HepG2 (cell line): ENCODE results near the gene SLC22A23. TPM values are rescaled to one million over a fixed set of nuclear protein-coding genes. Genes with fewer than 3 reads are reported as not detected.

Experiments used
- AHR ChIP-seq: IDR thresholded peaks from 2 replicates; pipeline ENCODE4 v1.6.1; 2018; ENCODE audit warnings: missing genetic modification reagents, missing compliant biosample characterization
- ATF4 ChIP-seq, 2 experiments: fragments of 450-650 bp in 1 of 2; sonication (generic) in 1 of 2; formaldehyde crosslinking; IDR thresholded peaks; 2 replicates each; pipeline versions ENCODE4 v1.5.0 to v1.8.0; 2020 to 2022; ENCODE audit warnings: mild to moderate bottlenecking in 1 of 2, missing genetic modification reagents in 1 of 2
- CREM ChIP-seq, 2 experiments: sonication (generic) in 1 of 2; formaldehyde crosslinking in 1 of 2; IDR thresholded peaks; 2 replicates each; pipeline versions ENCODE4 v1.4.0 to v1.6.1; 2016 to 2020; ENCODE audit warnings: antibody characterized with exemption in 1 of 2, mild to moderate bottlenecking in 1 of 2, missing genetic modification reagents in 1 of 2
- ELF1 ChIP-seq: sonication (generic); formaldehyde crosslinking; IDR thresholded peaks from 2 replicates; pipeline ENCODE4 v1.4.0; 2020; ENCODE audit warnings: missing genetic modification reagents
- FIP1L1 ChIP-seq: fragments of 200-400 bp; formaldehyde crosslinking; IDR thresholded peaks from 2 replicates; pipeline ENCODE4 v1.6.1; 2018; ENCODE audit warnings: low read depth, mild to moderate bottlenecking, low read length, moderate library complexity, borderline replicate concordance; ENCODE audit not compliant: insufficient read depth
- FOXA1 ChIP-seq, 2 experiments: fragments of 450-650 bp in 1 of 2; sonication (generic) in 1 of 2; formaldehyde crosslinking in 1 of 2; IDR thresholded peaks; 2 replicates each; pipeline versions ENCODE4 v1.4.0 to v1.6.1; 2016 to 2020; ENCODE audit warnings: missing genetic modification reagents in 1 of 2
- HNRNPLL ChIP-seq: fragments of 200-400 bp; formaldehyde crosslinking; IDR thresholded peaks from 2 replicates; pipeline ENCODE4 v1.6.1; 2017; ENCODE audit warnings: mild to moderate bottlenecking, low read depth, low read length; ENCODE audit not compliant: poor library complexity, severe bottlenecking
- IRF2 ChIP-seq: IDR thresholded peaks from 2 replicates; pipeline ENCODE4 v1.6.1; 2018; ENCODE audit warnings: missing genetic modification reagents, missing compliant biosample characterization
- JARID2 ChIP-seq: sonication (generic); formaldehyde crosslinking; IDR thresholded peaks from 2 replicates; pipeline ENCODE4 v1.8.1; 2023; ENCODE audit warnings: missing genetic modification reagents, inconsistent platforms; ENCODE audit not compliant: insufficient replicate concordance
- KAT7 ChIP-seq: IDR thresholded peaks from 2 replicates; pipeline ENCODE4 v1.6.1; 2018; ENCODE audit warnings: borderline replicate concordance, missing compliant biosample characterization
- MAF1 ChIP-seq: sonication (generic); formaldehyde crosslinking; IDR thresholded peaks from 2 replicates; pipeline ENCODE4 v1.5.0; 2020; ENCODE audit warnings: missing genetic modification reagents, borderline replicate concordance
- NR2C2 ChIP-seq: sonication (generic); formaldehyde crosslinking; IDR thresholded peaks from 2 replicates; pipeline ENCODE4 v1.4.0; 2020; ENCODE audit warnings: missing genetic modification reagents, mild to moderate bottlenecking, moderate library complexity, borderline replicate concordance
- NR2F2 ChIP-seq: IDR thresholded peaks from 2 replicates; pipeline ENCODE4 v1.6.1; 2012; ENCODE audit warnings: low read depth, inconsistent platforms, borderline replicate concordance
- RORA ChIP-seq: sonication (generic); formaldehyde crosslinking; IDR thresholded peaks from 2 replicates; pipeline ENCODE4 v1.5.0; 2020; ENCODE audit warnings: mild to moderate bottlenecking, missing genetic modification reagents, moderate library complexity
- SALL2 ChIP-seq: sonication (generic); formaldehyde crosslinking; IDR thresholded peaks from 2 replicates; pipeline ENCODE4 v1.8.1; 2023; ENCODE audit warnings: mild to moderate bottlenecking, missing genetic modification reagents, inconsistent platforms
- SMAD9 ChIP-seq: sonication (generic); formaldehyde crosslinking; IDR thresholded peaks from 2 replicates; pipeline ENCODE4 v1.5.1; 2020; ENCODE audit warnings: mild to moderate bottlenecking, missing genetic modification reagents
- TEAD3 ChIP-seq: optimal IDR thresholded peaks from 2 replicates; pipeline ENCODE3; 2016; ENCODE audit warnings: borderline replicate concordance
- ZFP37 ChIP-seq: sonication (generic); formaldehyde crosslinking; IDR thresholded peaks from 2 replicates; pipeline ENCODE4 v1.4.0; 2020; ENCODE audit warnings: missing genetic modification reagents, borderline replicate concordance
- ZGPAT ChIP-seq: IDR thresholded peaks from 2 replicates; pipeline ENCODE4 v1.6.1; 2016; ENCODE audit warnings: mild to moderate bottlenecking
- ZNF30 ChIP-seq: sonication (generic); formaldehyde crosslinking; IDR thresholded peaks from 2 replicates; pipeline ENCODE4 v1.5.0; 2020; ENCODE audit warnings: mild to moderate bottlenecking, missing genetic modification reagents
- ZNF552 ChIP-seq: sonication (generic); formaldehyde crosslinking; IDR thresholded peaks from 2 replicates; pipeline ENCODE4 v1.9.0; 2022; ENCODE audit warnings: missing genetic modification reagents, mild to moderate bottlenecking, borderline replicate concordance
- ZNF576 ChIP-seq: sonication (generic); formaldehyde crosslinking; IDR thresholded peaks from 2 replicates; pipeline ENCODE4 v1.4.0; 2020; ENCODE audit warnings: mild to moderate bottlenecking, missing genetic modification reagents
- ZNF589 ChIP-seq: sonication (generic); formaldehyde crosslinking; conservative IDR thresholded peaks from 2 replicates; pipeline ENCODE4 v1.8.0; 2022; ENCODE audit warnings: mild to moderate bottlenecking, moderate library complexity, missing genetic modification reagents
- polyA plus RNA-seq, 8 experiments: library from polyadenylated mRNA; depleted of rRNA in 3 of 8; stranded (reverse) in 7 of 8; unstranded in 1 of 8; fragments of >200 nt; fragmentation: Illumina TruSeq in 4 of 8; extraction: Trizol in 4 of 8; gene quantifications; 2 replicates each; pipeline versions ENCODE4 v1.2.1 to v1.2.3, GENCODE V29; 2011 to 2016; ENCODE audit warnings: low read depth in 4 of 8, missing spikeins in 1 of 8, mixed read lengths in 1 of 8; ENCODE audit not compliant: insufficient read depth in 1 of 8
- total RNA-seq, 5 experiments: library from RNA; depleted of rRNA; stranded (reverse); fragments of >200 nt; fragmentation: Illumina TruSeq; extraction: Trizol; gene quantifications; 2 replicates each; pipeline ENCODE4 v1.2.3, GENCODE V29; 2016; ENCODE audit warnings: low read depth in 1 of 5
- TF ChIP-seq, protein P1 (sequence below): sonication (generic); formaldehyde crosslinking; IDR thresholded peaks from 2 replicates; pipeline ENCODE4 v1.8.0; 2022; ENCODE audit warnings: missing genetic modification reagents, mild to moderate bottlenecking, borderline replicate concordance

Gene SLC22A23
- total and polyA plus RNA-seq, 2 of the 13 experiments (the other 11 are each of a cell fraction or from before 2014, with no cell fraction given): 11.8 to 17.5 TPM

GRCh38 chr6:3231247-3232016 is 225.4 kb downstream of the SLC22A23 start (continued):
- peak; percentile 34; the same call in 1 of the 2 replicates for TF ChIP-seq SMAD9
- TF ChIP-seq TEAD3 (CRISPR knock-in tag): peak; percentile 90
- no peak for TF ChIP-seq KAT7 (CRISPR knock-in tag)
- TF ChIP-seq ATF4 (CRISPR knock-in tag; IDR thresholded peaks at IDR 0.05): peak in 1 of 2 experiments; percentile 63; a peak in 1 of 4 replicates
- TF ChIP-seq ZNF30: 0 out of 2 replicates have a peak, but pooled peaks have one; percentile 11
- TF ChIP-seq NR2C2 (CRISPR knock-in tag): no peak
- TF ChIP-seq MAF1 (CRISPR knock-in tag): no peak
- TF ChIP-seq IRF2 (CRISPR knock-in tag): 0 out of 2 replicates have a peak, but pooled peaks have one; percentile 15
- TF ChIP-seq NR2F2: peak; percentile 33; the same call in 1 of the 2 replicates
- no peak for TF ChIP-seq RORA (CRISPR knock-in tag)
- TF ChIP-seq ZNF552: no peak
- TF ChIP-seq, protein P1, sequence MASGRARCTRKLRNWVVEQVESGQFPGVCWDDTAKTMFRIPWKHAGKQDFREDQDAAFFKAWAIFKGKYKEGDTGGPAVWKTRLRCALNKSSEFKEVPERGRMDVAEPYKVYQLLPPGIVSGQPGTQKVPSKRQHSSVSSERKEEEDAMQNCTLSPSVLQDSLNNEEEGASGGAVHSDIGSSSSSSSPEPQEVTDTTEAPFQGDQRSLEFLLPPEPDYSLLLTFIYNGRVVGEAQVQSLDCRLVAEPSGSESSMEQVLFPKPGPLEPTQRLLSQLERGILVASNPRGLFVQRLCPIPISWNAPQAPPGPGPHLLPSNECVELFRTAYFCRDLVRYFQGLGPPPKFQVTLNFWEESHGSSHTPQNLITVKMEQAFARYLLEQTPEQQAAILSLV (CRISPR knock-in tag): no peak; the same call in 1 of the 2 replicates
- no peak for TF ChIP-seq ZFP37
- TF ChIP-seq ZNF589 (CRISPR knock-in tag): 0 out of 2 replicates have a peak, but pooled peaks have one; percentile 43
- peak; percentile 49; the same call in 1 of the 2 replicates for TF ChIP-seq FIP1L1
- no peak; the same call in 1 of the 2 replicates for TF ChIP-seq AHR (CRISPR knock-in tag)
- 0 out of 2 replicates have a peak, but pooled peaks have one; percentile 13 for TF ChIP-seq ELF1
- no peak for TF ChIP-seq JARID2 (CRISPR knock-in tag)
- TF ChIP-seq CREM (IDR thresholded peaks at IDR 0.05): no peak
- TF ChIP-seq CREM (CRISPR knock-in tag; IDR thresholded peaks at IDR 0.05): 0 out of 2 replicates have a peak, but pooled peaks have one; percentile 27
- TF ChIP-seq HNRNPLL: peak; percentile 73
- TF ChIP-seq SALL2 (CRISPR knock-in tag): 0 out of 2 replicates have a peak, but pooled peaks have one; percentile 55
- TF ChIP-seq ZGPAT: peak; percentile 78
- no peak for TF ChIP-seq FOXA1 (IDR thresholded peaks at IDR 0.05)
- no peak for TF ChIP-seq FOXA1 (CRISPR knock-in tag; IDR thresholded peaks at IDR 0.05)
- no peak for TF ChIP-seq ZNF576
